IMR-90 (cell line): ENCODE measurements around the gene SETDB1.
A peak's percentile ranks its signal among the peaks of the same experiment; 100 is the strongest.

ENCODE experiments used
- CEBPB ChIP-seq: IDR thresholded peaks from 2 replicates; pipeline ENCODE4 v1.6.1; 2012; ENCODE audit warnings: low read depth, low read length, improper control_type of control experiment
- CHD1 ChIP-seq: IDR thresholded peaks from 2 replicates; pipeline ENCODE4 v1.6.1; 2012; ENCODE audit warnings: low read depth, low read length, improper control_type of control experiment
- FOS ChIP-seq: fragments of 150-350 bp; IDR thresholded peaks from 2 replicates; pipeline ENCODE4 v1.6.1; 2016; ENCODE audit warnings: low read depth, low read length
- MAZ ChIP-seq: IDR thresholded peaks from 2 replicates; pipeline ENCODE4 v1.6.1; 2012; ENCODE audit warnings: low read depth, mild to moderate bottlenecking, low read length, improper control_type of control experiment, moderate library complexity, borderline replicate concordance
- MXI1 ChIP-seq: IDR thresholded peaks from 2 replicates; pipeline ENCODE4 v1.6.1; 2012; ENCODE audit warnings: low read depth, mild to moderate bottlenecking, low read length, moderate library complexity, borderline replicate concordance
- POLR2A ChIP-seq: IDR thresholded peaks from 2 replicates; pipeline ENCODE4 v1.6.1; 2012; ENCODE audit warnings: mild to moderate bottlenecking, low read depth, low read length
- RAD21 ChIP-seq: IDR thresholded peaks from 2 replicates; pipeline ENCODE4 v1.6.1; 2012; ENCODE audit warnings: low read length, improper control_type of control experiment
- RCOR1 ChIP-seq: IDR thresholded peaks from 2 replicates; pipeline ENCODE4 v1.6.1; 2012; ENCODE audit warnings: mild to moderate bottlenecking, low read length, improper control_type of control experiment; ENCODE audit not compliant: insufficient replicate concordance
- RFX5 ChIP-seq: IDR thresholded peaks from 2 replicates; pipeline ENCODE4 v1.8.0; 2012; ENCODE audit warnings: low read depth, mild to moderate bottlenecking, low read length, moderate library complexity
- TF ChIP-seq, protein P1 (sequence below): conservative IDR thresholded peaks from 2 replicates; pipeline ENCODE4 v1.5.1; 2012; ENCODE audit warnings: mild to moderate bottlenecking, low read depth, low read length, improper control_type of control experiment
- TF ChIP-seq, protein P2 (sequence below): fragments of 150-350 bp; IDR thresholded peaks from 2 replicates; pipeline ENCODE4 v1.6.1; 2017; ENCODE audit warnings: mild to moderate bottlenecking, antibody characterized with exemption, low read length, low read depth

DNA sequence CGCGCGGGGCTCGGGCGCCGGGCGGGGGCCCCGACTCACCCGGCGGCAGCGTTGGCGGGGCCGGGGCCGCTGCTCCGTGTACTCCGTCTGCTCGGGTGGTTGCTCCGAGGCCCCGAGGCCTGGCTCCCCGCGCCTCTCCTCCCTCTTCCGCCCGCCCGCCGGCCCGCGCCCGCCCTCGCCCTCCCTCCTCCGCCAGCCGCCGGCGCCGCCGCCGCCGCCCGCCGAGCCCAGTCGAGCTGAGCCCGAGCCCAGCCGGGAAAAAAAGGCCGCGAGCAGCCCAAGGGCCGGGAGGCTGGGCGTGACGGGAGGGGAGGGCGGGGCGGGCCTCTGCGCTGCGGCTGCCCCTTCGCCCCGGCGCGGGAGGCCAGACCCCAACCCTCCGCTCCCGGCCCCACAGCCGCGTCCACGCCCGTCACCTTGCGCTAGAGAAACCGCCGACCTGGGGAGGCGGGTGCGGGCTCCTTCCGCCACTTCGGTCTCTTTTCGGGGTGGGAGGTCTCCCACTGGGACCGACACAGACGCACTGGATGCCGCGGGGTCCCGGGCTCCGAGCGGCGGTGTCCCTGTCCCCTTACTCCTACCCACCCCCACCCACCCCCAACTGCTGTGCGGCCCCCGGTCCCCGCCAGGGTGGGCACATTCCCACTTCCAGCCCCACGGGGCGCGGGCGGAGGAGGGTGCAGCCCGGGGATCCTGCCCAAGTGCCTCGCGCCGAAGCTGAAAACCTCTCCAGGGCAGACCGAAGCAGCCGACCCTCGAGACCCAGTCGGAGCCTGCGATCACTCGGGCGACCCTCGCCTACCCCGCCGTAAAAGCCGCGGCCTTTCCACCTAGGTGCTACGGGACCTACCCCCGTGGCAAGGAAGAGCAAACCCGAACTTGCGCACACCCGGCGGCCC lies 48.7 kb downstream of the SETDB1 start, which contains the start of gene CERS2:
- TF ChIP-seq, protein P1, sequence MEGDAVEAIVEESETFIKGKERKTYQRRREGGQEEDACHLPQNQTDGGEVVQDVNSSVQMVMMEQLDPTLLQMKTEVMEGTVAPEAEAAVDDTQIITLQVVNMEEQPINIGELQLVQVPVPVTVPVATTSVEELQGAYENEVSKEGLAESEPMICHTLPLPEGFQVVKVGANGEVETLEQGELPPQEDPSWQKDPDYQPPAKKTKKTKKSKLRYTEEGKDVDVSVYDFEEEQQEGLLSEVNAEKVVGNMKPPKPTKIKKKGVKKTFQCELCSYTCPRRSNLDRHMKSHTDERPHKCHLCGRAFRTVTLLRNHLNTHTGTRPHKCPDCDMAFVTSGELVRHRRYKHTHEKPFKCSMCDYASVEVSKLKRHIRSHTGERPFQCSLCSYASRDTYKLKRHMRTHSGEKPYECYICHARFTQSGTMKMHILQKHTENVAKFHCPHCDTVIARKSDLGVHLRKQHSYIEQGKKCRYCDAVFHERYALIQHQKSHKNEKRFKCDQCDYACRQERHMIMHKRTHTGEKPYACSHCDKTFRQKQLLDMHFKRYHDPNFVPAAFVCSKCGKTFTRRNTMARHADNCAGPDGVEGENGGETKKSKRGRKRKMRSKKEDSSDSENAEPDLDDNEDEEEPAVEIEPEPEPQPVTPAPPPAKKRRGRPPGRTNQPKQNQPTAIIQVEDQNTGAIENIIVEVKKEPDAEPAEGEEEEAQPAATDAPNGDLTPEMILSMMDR, result no peak
- TF ChIP-seq MAZ, result peak; percentile 40; the same call in 1 of the 2 replicates
- TF ChIP-seq, protein P2, sequence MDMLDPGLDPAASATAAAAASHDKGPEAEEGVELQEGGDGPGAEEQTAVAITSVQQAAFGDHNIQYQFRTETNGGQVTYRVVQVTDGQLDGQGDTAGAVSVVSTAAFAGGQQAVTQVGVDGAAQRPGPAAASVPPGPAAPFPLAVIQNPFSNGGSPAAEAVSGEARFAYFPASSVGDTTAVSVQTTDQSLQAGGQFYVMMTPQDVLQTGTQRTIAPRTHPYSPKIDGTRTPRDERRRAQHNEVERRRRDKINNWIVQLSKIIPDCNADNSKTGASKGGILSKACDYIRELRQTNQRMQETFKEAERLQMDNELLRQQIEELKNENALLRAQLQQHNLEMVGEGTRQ, result no peak
- peak; percentile 78 for TF ChIP-seq POLR2A
- TF ChIP-seq CEBPB, result no peak
- no peak for TF ChIP-seq RFX5
- TF ChIP-seq CHD1, result no peak
- no peak for TF ChIP-seq MXI1
- no peak for TF ChIP-seq RAD21
- TF ChIP-seq RCOR1, result no peak
- no peak for TF ChIP-seq FOS
